ENCODE data around the gene ANKS1B.
"Not testable (repeated sequence)": the region's sequence is repeated elsewhere in the genome, so short reads cannot be mapped to it uniquely, and the experiment has no call there.

ANKS1B gene

GRCh38 chr12:99370421-99371138 lies 614.2 kb downstream of the ANKS1B start:
- no peak for DNase-seq
- intact Hi-C loops (cut with DNase I): no loop called here

GRCh38 chr12:99367181-99367580 lies 617.6 kb downstream of the ANKS1B start:
- intact Hi-C loops (cut with DNase I): no loop called here
- DNase-seq: no peak

- intact Hi-C loops (cut with DNase I): no loop called here
- no peak for DNase-seq
These were observed 632.5 kb downstream of the ANKS1B start for GRCh38 chr12:99352269-99352668.

DNA sequence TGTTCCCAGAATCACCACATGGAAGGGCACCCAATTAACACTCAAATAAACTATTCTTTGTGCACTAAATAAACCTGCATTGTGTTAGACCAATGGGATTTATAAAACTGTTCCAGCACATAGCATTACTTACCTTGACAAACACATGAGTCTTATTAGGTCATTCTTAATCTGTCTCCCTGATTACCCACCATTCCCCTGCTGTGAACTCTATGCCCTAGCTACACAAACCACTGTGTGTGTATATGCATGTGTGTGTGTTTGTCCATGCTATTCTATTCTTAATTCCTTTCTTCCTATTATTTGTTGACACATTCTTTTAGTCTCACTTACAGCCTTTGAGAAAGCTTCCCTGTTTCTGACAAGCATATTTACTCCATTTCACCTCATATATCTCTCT lies 640.8 kb downstream of the ANKS1B start:
- intact Hi-C loops (cut with DNase I): no loop called here
- no peak for DNase-seq

GRCh38 chr12:99339663-99340062 lies 645.1 kb downstream of the ANKS1B start:
- intact Hi-C loops (cut with DNase I): no loop called here
- DNase-seq: no peak

GRCh38 chr12:99334285-99335056 lies 650.3 kb downstream of the ANKS1B start:
- intact Hi-C loops (cut with DNase I): no loop called here
- DNase-seq: peak in 5 of 42 donors; percentile 8 to 41 (median 13)

DNA sequence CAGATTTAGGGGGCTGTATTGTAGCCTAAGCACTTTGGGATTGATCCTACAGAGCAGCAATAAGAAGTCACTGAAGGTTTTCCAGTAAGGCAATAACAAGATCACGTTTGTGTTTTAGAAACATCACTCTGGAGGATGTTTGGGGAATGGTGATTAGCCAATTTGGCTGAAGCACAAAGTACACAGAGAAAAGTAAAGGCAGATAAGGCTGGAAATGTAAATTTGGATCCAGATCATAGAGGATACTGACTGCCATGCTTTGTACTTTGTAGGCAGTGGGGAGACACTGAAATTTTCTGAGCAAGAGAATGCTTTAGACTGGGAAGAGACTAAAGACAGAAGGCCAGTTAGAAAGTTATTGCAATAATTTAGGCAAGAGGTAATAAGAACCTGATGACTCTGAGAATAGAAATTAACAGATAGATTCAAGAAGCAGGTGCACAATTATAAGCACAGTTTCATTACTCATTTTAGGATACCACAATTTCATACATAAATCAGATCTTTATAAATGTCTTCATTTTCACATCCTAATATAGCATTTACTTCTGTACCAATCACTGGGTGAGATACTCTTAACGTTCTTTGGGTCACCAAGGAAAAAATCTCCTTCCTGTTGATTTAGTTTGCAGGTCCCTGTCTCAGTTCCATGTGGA lies 651.7 kb downstream of the ANKS1B start:
- no peak for DNase-seq

DNA sequence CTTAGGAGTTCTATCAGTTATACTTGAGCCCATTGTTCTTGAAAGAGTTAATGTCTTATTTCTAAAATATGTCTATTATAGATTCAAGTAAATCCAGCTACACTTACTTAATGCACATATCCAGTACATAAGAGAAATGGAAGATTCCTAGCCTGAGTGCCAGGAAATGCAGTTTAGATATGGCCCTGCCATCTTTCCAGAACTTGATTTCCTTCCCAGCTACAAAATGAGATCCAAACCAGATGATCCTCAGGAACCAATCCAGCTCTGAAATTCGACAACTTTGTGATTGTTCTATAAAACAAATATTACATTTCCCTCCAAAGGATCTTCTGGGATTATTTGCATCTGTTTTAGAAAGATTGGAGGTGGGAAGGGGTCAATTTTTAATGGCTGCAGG lies 654.5 kb downstream of the ANKS1B start:
- intact Hi-C loops (cut with DNase I): no loop called here
- no peak for DNase-seq

More for the DNA sequence above, 651.7 kb downstream of the ANKS1B start:
- intact Hi-C loops (cut with DNase I): no loop called here

GRCh38 chr12:99321210-99321609 lies 663.5 kb downstream of the ANKS1B start:
- DNase-seq; intact Hi-C loops (cut with DNase I): not testable (repeated sequence)

GRCh38 chr12:99311373-99311772 lies 673.4 kb downstream of the ANKS1B start:
- intact Hi-C loops (cut with DNase I): no loop called here

DNA sequence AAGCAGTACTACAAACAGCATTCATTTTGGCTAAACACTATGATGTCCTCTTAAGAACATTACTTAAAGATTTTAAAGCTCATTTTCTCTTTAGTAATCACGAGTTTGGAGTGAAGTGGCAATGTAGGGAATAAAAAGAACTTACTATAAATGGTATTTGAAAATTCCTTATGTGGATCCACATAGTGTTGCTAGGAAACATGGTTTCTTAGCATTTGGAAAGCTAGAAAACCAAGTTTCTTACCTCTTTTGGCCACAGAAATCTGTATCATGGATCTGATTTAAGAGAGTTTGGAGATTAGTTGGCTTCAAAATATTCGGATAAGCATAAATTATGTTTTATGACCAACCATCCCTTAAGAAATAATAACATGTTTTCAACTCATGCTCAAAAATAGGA lies 674.9 kb downstream of the ANKS1B start:
- intact Hi-C loops (cut with DNase I): no loop called here
- no peak for DNase-seq

More at GRCh38 chr12:99311373-99311772, 673.4 kb downstream of the ANKS1B start:
- DNase-seq: peak in 1 of 42 donors; percentile 21

- intact Hi-C loops (cut with DNase I): no loop called here
- DNase-seq: no peak
These were observed 681.9 kb downstream of the ANKS1B start for GRCh38 chr12:99302874-99303273.

DNA sequence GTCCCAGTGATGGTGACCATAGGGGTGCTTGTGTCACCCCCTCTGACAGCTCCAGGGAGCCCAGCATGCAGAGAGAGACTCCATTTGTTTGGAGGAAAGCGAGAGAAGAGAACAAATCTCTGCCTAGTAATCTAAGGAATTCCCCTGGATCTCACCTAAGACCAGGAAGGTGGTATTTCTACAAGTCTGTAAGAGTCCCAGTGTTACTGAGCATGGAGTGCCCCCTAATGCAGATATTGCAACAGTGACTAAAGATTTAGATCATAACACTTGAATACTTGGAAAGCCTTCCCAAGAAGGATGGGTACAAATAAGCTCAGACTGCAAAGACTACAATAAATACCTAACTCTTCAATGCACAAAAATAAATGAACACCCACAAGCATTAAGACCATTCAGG lies 697.6 kb downstream of the ANKS1B start:
- DNase-seq: no peak
- intact Hi-C loops (cut with DNase I): no loop called here

GRCh38 chr12:99284161-99284560 lies 700.6 kb downstream of the ANKS1B start:
- intact Hi-C loops (cut with DNase I): no loop called here
- no peak for DNase-seq

DNA sequence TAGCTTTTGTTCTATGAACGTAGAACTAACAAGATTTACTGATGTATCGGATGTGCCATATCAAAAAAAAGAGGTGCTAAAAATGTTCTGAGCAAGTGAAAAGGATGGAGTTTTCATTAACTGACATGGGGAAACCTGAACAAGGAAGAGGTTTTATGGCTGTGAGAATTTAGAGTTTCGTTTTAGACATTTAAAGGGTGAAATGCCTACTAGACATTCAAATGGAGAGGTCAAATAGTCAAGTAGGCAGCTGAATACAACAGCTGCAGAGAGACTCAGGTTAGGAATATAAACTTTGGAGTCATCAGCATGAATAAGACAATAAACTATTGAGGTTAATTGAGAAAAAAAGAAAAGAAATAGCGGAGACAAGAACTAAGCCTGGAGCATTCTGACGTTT lies 702.1 kb downstream of the ANKS1B start:
- DNase-seq: no peak
- intact Hi-C loops (cut with DNase I): no loop called here

DNA sequence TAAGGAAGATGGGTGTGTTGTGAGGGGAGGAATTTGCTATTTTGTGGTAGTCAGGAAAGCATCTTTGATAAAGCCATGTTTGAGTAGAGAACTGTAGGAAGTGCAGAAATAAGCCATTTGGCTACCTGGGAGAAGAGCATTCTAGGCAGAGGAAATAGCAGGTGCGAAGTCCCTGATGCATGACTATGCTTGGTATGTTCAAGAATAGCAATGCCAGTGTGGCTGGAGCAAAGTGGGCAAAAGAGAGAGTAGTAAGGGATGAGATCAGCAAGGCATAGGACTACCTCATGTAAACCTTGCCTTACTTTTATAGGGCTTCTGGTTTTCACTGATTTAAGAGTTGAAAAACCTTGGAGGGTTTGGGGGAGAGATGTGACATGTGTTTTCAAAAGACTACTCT lies 702.6 kb downstream of the ANKS1B start:
- intact Hi-C loops (cut with DNase I): no loop called here
- no peak for DNase-seq

- intact Hi-C loops (cut with DNase I): no loop called here
- no peak for DNase-seq
These were observed 703.5 kb downstream of the ANKS1B start for GRCh38 chr12:99281277-99281676.

GRCh38 chr12:99278899-99279298 lies 705.8 kb downstream of the ANKS1B start:
- intact Hi-C loops (cut with DNase I): no loop called here

DNA sequence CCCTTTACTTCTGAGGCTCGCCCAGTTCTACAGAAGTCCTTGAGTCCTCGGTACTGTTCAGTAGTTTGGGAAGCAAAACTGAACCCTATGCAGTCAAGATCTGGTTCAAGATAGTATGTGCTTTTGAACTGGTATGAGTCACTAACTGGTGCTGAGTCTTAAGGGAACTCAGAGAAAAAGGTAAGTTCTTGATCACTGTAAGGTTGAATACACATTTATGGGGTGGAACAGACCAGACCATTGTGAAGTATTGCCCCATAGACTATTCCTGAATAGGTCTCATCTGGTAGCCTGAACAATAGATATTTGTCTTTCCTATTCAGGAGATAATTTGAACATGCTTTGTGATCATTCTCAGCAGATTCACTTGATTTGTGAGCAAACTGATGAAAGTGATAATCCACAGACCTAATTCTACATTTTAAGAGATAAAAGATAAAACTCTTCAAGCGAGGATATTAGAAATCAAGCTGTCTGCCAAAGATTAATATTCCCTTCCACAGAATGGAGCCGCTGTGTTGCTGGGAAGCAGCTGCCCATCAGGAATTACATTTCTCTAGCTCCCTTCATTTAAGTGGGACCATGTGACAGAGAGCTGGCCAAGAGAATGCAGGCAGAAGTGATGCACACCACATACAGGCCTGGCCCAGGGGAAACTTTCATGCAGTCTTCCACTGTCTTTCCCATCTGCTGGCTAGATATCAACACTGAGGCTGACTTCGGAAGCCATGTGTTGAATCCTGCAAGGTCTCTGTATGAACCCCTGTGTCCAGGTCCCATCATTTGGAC lies 707.0 kb downstream of the ANKS1B start:
- no peak for DNase-seq
- intact Hi-C loops (cut with DNase I): no loop called here

More at GRCh38 chr12:99278899-99279298, 705.8 kb downstream of the ANKS1B start:
- DNase-seq: no peak

Measured in head of caudate nucleus (tissue), 42 donors.